HUES48 (cell line): ENCODE results near the gene ZNRF3.

Experiments used
- H3K27ac ChIP-seq: one replicate; pipeline ENCODE4 v1.7.0; 2013; ENCODE audit warnings: low read depth, low read length, inconsistent platforms
- H3K27me3 ChIP-seq: 2 replicates; pipeline ENCODE4 v1.6.1; 2013; ENCODE audit warnings: mild to moderate bottlenecking, low read length; ENCODE audit not compliant: control insufficient read depth, insufficient read depth
- H3K36me3 ChIP-seq: 2 replicates; pipeline ENCODE4 v1.6.1; 2013; ENCODE audit warnings: low read length; ENCODE audit not compliant: control insufficient read depth, insufficient read depth
- H3K4me1 ChIP-seq: 2 replicates; pipeline ENCODE4 v1.6.1; 2013; ENCODE audit warnings: mild to moderate bottlenecking, low read length; ENCODE audit not compliant: control insufficient read depth, insufficient read depth
- H3K4me3 ChIP-seq: 2 replicates; pipeline ENCODE4 v1.5.1; 2013; ENCODE audit warnings: mild to moderate bottlenecking, low read depth, low read length
- H3K9ac ChIP-seq: 2 replicates; pipeline ENCODE4 v1.6.1; 2013; ENCODE audit warnings: mild to moderate bottlenecking, low read depth, low read length, moderate library complexity
- H3K9me3 ChIP-seq: 2 replicates; pipeline ENCODE4 v1.6.1; 2013; ENCODE audit warnings: low read length; ENCODE audit not compliant: control insufficient read depth, insufficient read depth

Gene ZNRF3

GRCh38 chr22:28898233-28898629, 14.9 kb downstream of the ZNRF3 start:
- Histone ChIP-seq H3K27ac (peak overlapping the region; percentile 44), H3K9me3 (no peaks in the 10 kb centered on the region), H3K4me1 (peaks cover 36% of the 10 kb centered on the region), H3K27me3 (no peaks in the 10 kb centered on the region), H3K9ac (no peak overlapping the region), H3K36me3 (no peaks in the 10 kb centered on the region), H3K4me3 (no peak overlapping the region)

GRCh38 chr22:28899199-28899853, 16.0 kb downstream of the ZNRF3 start:
- H3K4me3 ChIP-seq: no peak overlapping the region
- no peak overlapping the region for H3K9ac ChIP-seq
- no peaks in the 10 kb centered on the region for H3K27me3 ChIP-seq
- H3K27ac ChIP-seq: no peak overlapping the region
- peaks cover 47% of the 10 kb centered on the region for H3K4me1 ChIP-seq
- H3K36me3 ChIP-seq: no peaks in the 10 kb centered on the region
- H3K9me3 ChIP-seq: no peaks in the 10 kb centered on the region

GRCh38 chr22:28900379-28900925, 17.1 kb downstream of the ZNRF3 start:
- H3K9me3 ChIP-seq: no peaks in the 10 kb centered on the region
- H3K9ac ChIP-seq: no peak overlapping the region
- no peak overlapping the region for H3K27ac ChIP-seq
- H3K4me3 ChIP-seq: no peak overlapping the region
- peaks cover 50% of the 10 kb centered on the region for H3K4me1 ChIP-seq
- no peaks in the 10 kb centered on the region for H3K36me3 ChIP-seq
- no peaks in the 10 kb centered on the region for H3K27me3 ChIP-seq

- H3K9ac ChIP-seq: no peak overlapping the region
- no peak overlapping the region for H3K4me3 ChIP-seq
- H3K27me3 ChIP-seq: no peaks in the 10 kb centered on the region
- H3K9me3 ChIP-seq: no peaks in the 10 kb centered on the region
- H3K36me3 ChIP-seq: no peaks in the 10 kb centered on the region
- no peak overlapping the region for H3K27ac ChIP-seq
- peaks cover 38% of the 10 kb centered on the region for H3K4me1 ChIP-seq
Observed at GRCh38 chr22:28902490-28902889, 19.1 kb downstream of the ZNRF3 start.

- Histone ChIP-seq H3K4me3 (no peak overlapping the region), H3K9me3 (no peaks in the 10 kb centered on the region), H3K9ac (no peak overlapping the region), H3K36me3 (no peaks in the 10 kb centered on the region), H3K27ac (no peak overlapping the region), H3K4me1 (peaks cover 36% of the 10 kb centered on the region), H3K27me3 (no peaks in the 10 kb centered on the region)
Observed at GRCh38 chr22:28903080-28903479, 19.7 kb downstream of the ZNRF3 start.

GRCh38 chr22:28903729-28904128, 20.4 kb downstream of the ZNRF3 start:
- Histone ChIP-seq H3K9me3 (no peaks in the 10 kb centered on the region), H3K27me3 (no peaks in the 10 kb centered on the region), H3K9ac (peak overlapping the region; percentile 14; the same call in 1 of the 2 replicates), H3K36me3 (no peaks in the 10 kb centered on the region), H3K27ac (peak overlapping the region; percentile 36), H3K4me1 (peaks cover 36% of the 10 kb centered on the region), H3K4me3 (no peak overlapping the region)

- Histone ChIP-seq H3K9me3 (no peaks in the 10 kb centered on the region), H3K4me3 (no peak overlapping the region), H3K9ac (peak overlapping the region; percentile 14; the same call in 1 of the 2 replicates), H3K4me1 (peaks cover 36% of the 10 kb centered on the region), H3K27ac (peak overlapping the region; percentile 36), H3K36me3 (no peaks in the 10 kb centered on the region), H3K27me3 (no peaks in the 10 kb centered on the region)
Observed at GRCh38 chr22:28904211-28904896, 21.0 kb downstream of the ZNRF3 start.

- no peak overlapping the region for H3K9ac ChIP-seq
- H3K36me3 ChIP-seq: no peaks in the 10 kb centered on the region
- no peaks in the 10 kb centered on the region for H3K27me3 ChIP-seq
- no peak overlapping the region for H3K4me3 ChIP-seq
- H3K27ac ChIP-seq: no peak overlapping the region
- peaks cover 30% of the 10 kb centered on the region for H3K4me1 ChIP-seq
- H3K9me3 ChIP-seq: no peaks in the 10 kb centered on the region
Observed at GRCh38 chr22:28905256-28905832, 22.0 kb downstream of the ZNRF3 start.

- no peaks in the 10 kb centered on the region for H3K9me3 ChIP-seq
- H3K4me3 ChIP-seq: no peak overlapping the region
- no peaks in the 10 kb centered on the region for H3K36me3 ChIP-seq
- H3K27ac ChIP-seq: no peak overlapping the region
- peaks cover 31% of the 10 kb centered on the region for H3K4me1 ChIP-seq
- H3K27me3 ChIP-seq: no peaks in the 10 kb centered on the region
- H3K9ac ChIP-seq: no peak overlapping the region
Observed at GRCh38 chr22:28906312-28906711, 22.9 kb downstream of the ZNRF3 start.

- Histone ChIP-seq H3K4me1 (peaks cover 31% of the 10 kb centered on the region), H3K9me3 (no peaks in the 10 kb centered on the region), H3K27me3 (no peaks in the 10 kb centered on the region), H3K4me3 (no peak overlapping the region), H3K9ac (no peak overlapping the region), H3K27ac (no peak overlapping the region), H3K36me3 (no peaks in the 10 kb centered on the region)
Observed at GRCh38 chr22:28907311-28908008, 24.1 kb downstream of the ZNRF3 start.
